ENCODE results near the gene SEC14L3.

GRCh38 chr22:30474121-30474520 is 2.3 kb upstream of the SEC14L3 start:
- TF ChIP-seq NR2C2 (CRISPR knock-in tag; IDR thresholded peaks at IDR 0.05), result no peak
- TF ChIP-seq ESRRA (CRISPR knock-in tag; IDR thresholded peaks at IDR 0.05; ENCODE audit: borderline replicate concordance), result no peak
- TF ChIP-seq CTCF (IDR thresholded peaks at IDR 0.05), result no peak
- TF ChIP-seq MAX (CRISPR knock-in tag; IDR thresholded peaks at IDR 0.05), result no peak
- no peak for TF ChIP-seq IRF2 (CRISPR knock-in tag; IDR thresholded peaks at IDR 0.05; ENCODE audit: borderline replicate concordance, low read depth)

Data from WTC11 (cell line).